CD4-positive, CD25-positive, alpha-beta regulatory T cell (primary cell): Measurements from ENCODE around the gene RTN3. TPM values are rescaled to one million over a fixed set of nuclear protein-coding genes. Genes with fewer than 3 reads are reported as not detected.

Experiments
- ATAC-seq, 2 donors: fragments of 150-1000 bp; cut with Tn5 transposase; one replicate each; pipeline ENCODE4 v1.10.0; 2021; ENCODE audit warnings: low read depth in 2 of 2, moderate number of reproducible peaks in 2 of 2, moderate library complexity in 1 of 2
- DNase-seq, 3 donors: peaks; one replicate each; pipeline versions ENCODE4 v3.0.0 to v3.0.0-alpha.2; 2012 to 2022; ENCODE audit warnings: mixed read lengths in 1 of 3
- H3K27ac ChIP-seq: one replicate; pipeline ENCODE4 v1.7.0; 2013; ENCODE audit warnings: mild to moderate bottlenecking, low read length; ENCODE audit not compliant: insufficient read depth, poor library complexity, severe bottlenecking
- H3K27me3 ChIP-seq: one replicate; pipeline ENCODE4 v1.7.0; 2013; ENCODE audit warnings: low read length; ENCODE audit not compliant: control insufficient read depth, insufficient read depth
- H3K36me3 ChIP-seq: one replicate; pipeline ENCODE4 v1.7.0; 2013; ENCODE audit warnings: mild to moderate bottlenecking, low read length, moderate library complexity; ENCODE audit not compliant: control insufficient read depth, insufficient read depth
- H3K4me1 ChIP-seq: 2 replicates; pipeline ENCODE4 v1.7.0; 2013; ENCODE audit warnings: mild to moderate bottlenecking, low read length; ENCODE audit not compliant: insufficient read depth, control insufficient read depth, poor library complexity, severe bottlenecking
- H3K4me3 ChIP-seq: one replicate; pipeline ENCODE4 v1.7.0; 2013; ENCODE audit warnings: low read depth, mild to moderate bottlenecking, low read length, moderate library complexity
- H3K9me3 ChIP-seq, 2 experiments: 1 replicate in 1 of 2; 2 replicates in 1 of 2; pipeline ENCODE4 v1.7.0; 2013; ENCODE audit warnings: low read length in 2 of 2, mild to moderate bottlenecking in 1 of 2, moderate library complexity in 1 of 2; ENCODE audit not compliant: control insufficient read depth in 2 of 2
- H3K27ac Mint-ChIP-seq, 3 donors: one replicate each; pipeline ENCODE4 v1.8.0; 2020 to 2022; ENCODE audit warnings: mild to moderate bottlenecking in 3 of 3, mixed read lengths in 3 of 3, moderate library complexity in 2 of 3
- H3K27me3 Mint-ChIP-seq: one replicate; pipeline ENCODE4 v1.8.0; 2022; ENCODE audit warnings: mild to moderate bottlenecking, mixed read lengths
- H3K36me3 Mint-ChIP-seq: one replicate; pipeline ENCODE4 v1.8.0; 2020; ENCODE audit warnings: mixed read lengths
- H3K4me1 Mint-ChIP-seq, 4 donors: one replicate each; pipeline ENCODE4 v1.8.0; 2020 to 2022; ENCODE audit warnings: mixed read lengths in 4 of 4, mild to moderate bottlenecking in 1 of 4
- H3K4me3 Mint-ChIP-seq, 4 donors: one replicate each; pipeline ENCODE4 v1.8.0; 2020 to 2022; ENCODE audit warnings: mild to moderate bottlenecking in 4 of 4, mixed read lengths in 4 of 4, moderate library complexity in 3 of 4
- H3K9me3 Mint-ChIP-seq, 7 donors: one replicate each; pipeline ENCODE4 v1.8.0; 2020 to 2022; ENCODE audit warnings: mixed read lengths in 7 of 7, mild to moderate bottlenecking in 3 of 7, moderate library complexity in 2 of 7
- polyA plus RNA-seq, 4 donors: library from polyadenylated mRNA; unstranded; fragments of 300-500 nt; fragmentation: Illumina TruSeq; gene quantifications; one replicate each; pipeline ENCODE4 v1.2.3, GENCODE V29; 2021
- total RNA-seq: library from RNA; stranded (reverse); gene quantifications from one replicate; pipeline ENCODE4 v1.2.3, GENCODE V29; 2022

The RTN3 gene
- total and polyA plus RNA-seq, 5 donors from 2014 or later = 33.2 to 63.6 (median 47.2) TPM

DNA sequence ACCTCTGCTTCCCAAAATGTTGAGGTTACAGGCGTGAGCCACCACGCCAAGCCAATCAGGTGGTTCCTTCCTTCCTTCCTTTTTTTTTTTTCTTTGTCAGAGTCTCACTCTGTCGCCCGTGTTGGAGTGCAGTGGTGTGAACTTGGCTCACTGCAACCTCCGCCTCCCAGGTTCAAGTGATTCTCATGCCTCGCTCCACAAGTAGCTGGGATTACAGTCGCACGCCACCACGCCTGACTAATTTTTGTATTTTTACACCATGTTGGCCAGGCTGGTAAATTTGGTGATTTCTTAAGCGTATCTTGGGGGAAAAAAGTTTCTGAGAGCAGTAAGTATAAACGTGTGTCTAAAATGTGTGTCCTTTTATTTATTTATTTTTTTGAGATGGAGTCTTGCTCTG lies 113.8 kb downstream of the RTN3 start:
- Histone ChIP-seq H3K9me3 (peaks cover 11 to 19% of the 10 kb centered on the region in 2 experiments), H3K27me3 (no peaks in the 10 kb centered on the region), H3K36me3 (no peaks in the 10 kb centered on the region), H3K4me3 (no peak overlapping the region), H3K4me1 (no peaks in the 10 kb centered on the region), H3K27ac (no peak overlapping the region)
- H3K27me3 Mint-ChIP-seq = peaks cover 13% of the 10 kb centered on the region
- H3K9me3 Mint-ChIP-seq = peaks cover 0 to 15% (median 5%) of the 10 kb centered on the region in 7 donors
- DNase-seq (no peak), ATAC-seq (no peak)
- no peaks in the 10 kb centered on the region for H3K36me3 Mint-ChIP-seq
- peaks cover 0 to 5% (median 0%) of the 10 kb centered on the region in 4 donors for H3K4me1 Mint-ChIP-seq
- no peak overlapping the region for H3K27ac Mint-ChIP-seq
- no peak overlapping the region for H3K4me3 Mint-ChIP-seq

DNA sequence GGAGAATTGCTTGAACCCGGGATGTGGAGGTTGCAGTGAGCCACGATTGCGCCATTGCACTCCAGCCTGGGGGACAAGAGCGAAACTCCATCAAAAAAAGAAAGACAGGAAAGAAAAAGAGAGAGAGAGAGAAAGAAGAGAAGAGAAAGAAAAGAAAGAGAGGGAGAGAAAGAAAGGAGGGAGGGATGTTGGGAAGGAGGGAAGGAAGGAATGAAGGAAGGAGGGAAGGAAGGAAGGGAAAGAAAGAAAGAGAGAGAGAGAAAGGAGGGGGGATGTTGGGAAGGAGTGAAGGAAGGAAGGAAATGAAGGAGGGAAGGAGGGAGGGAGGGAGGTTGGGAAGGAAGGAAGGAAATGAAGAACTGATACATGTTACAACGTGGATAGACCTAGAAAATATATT lies 119.6 kb downstream of the RTN3 start:
- H3K9me3 ChIP-seq = no peaks in the 10 kb centered on the region
- Mint-ChIP-seq H3K4me3 (no peak overlapping the region), H3K4me1 (no peaks in the 10 kb centered on the region), H3K9me3 (peaks cover 0 to 3% (median 0%) of the 10 kb centered on the region in 7 donors), H3K36me3 (no peaks in the 10 kb centered on the region), H3K27me3 (peaks cover 14% of the 10 kb centered on the region), H3K27ac (peak overlapping the region in 1 of 3 donors; percentile 95)
- no peak overlapping the region for H3K4me3 ChIP-seq
- ATAC-seq (no peak), DNase-seq (no peak)
- H3K27ac ChIP-seq = no peak overlapping the region
- H3K27me3 ChIP-seq = no peaks in the 10 kb centered on the region
- no peaks in the 10 kb centered on the region for H3K36me3 ChIP-seq
- no peaks in the 10 kb centered on the region for H3K4me1 ChIP-seq

DNA sequence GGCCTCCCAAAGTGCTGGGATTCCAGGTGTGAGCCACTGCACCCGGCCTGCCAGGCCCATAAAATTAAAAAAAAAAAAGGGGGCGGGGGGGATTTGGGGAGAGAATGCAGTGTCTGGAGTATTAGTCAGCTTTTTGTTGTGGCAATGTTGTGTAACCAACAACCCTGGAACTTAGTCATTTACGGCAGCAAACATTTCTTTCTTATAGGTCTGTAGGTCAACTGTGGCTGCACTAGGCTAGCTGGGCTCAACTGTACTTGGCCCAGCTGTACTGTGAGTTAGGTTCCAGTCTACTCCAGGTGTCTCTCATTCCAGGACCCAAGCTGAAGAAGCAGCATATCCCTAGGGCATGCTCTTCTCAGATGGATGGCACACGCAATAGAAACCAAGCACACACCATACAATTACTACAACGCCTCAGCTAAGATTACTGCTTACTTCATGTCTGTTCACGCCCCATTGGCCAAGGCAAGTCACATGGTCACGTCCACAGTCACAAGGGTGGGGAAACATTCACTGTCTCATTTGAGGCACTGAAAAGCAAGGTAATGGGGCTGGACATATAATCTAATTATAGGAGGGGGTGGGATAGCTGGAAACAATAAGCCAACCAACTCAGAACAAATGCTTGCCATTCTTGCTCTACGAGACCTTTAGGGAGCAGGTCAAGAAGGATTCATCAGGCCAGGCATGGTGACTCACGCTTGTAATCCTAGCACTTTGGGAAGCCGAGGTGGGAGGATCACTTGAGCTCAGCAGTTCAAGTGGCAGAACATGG lies 121.5 kb downstream of the RTN3 start:
- Mint-ChIP-seq H3K27me3 (peaks cover 14% of the 10 kb centered on the region), H3K9me3 (peaks cover 0 to 3% (median 0%) of the 10 kb centered on the region in 7 donors), H3K36me3 (no peaks in the 10 kb centered on the region), H3K4me3 (no peak overlapping the region), H3K4me1 (no peaks in the 10 kb centered on the region), H3K27ac (no peak overlapping the region)
- Histone ChIP-seq H3K4me3 (no peak overlapping the region), H3K27ac (no peak overlapping the region), H3K9me3 (no peaks in the 10 kb centered on the region), H3K27me3 (no peaks in the 10 kb centered on the region), H3K4me1 (no peaks in the 10 kb centered on the region), H3K36me3 (no peaks in the 10 kb centered on the region)
- DNase-seq (no peak), ATAC-seq (no peak)

GRCh38 chr11:63804259-63804658 lies 123.0 kb downstream of the RTN3 start:
- H3K4me3 Mint-ChIP-seq = no peak overlapping the region
- no peak overlapping the region for H3K27ac Mint-ChIP-seq
- Histone ChIP-seq H3K36me3 (no peaks in the 10 kb centered on the region), H3K9me3 (no peaks in the 10 kb centered on the region), H3K4me3 (no peak overlapping the region), H3K27me3 (no peaks in the 10 kb centered on the region), H3K27ac (no peak overlapping the region), H3K4me1 (no peaks in the 10 kb centered on the region)
- no peak for DNase-seq
- peaks cover 10% of the 10 kb centered on the region for H3K27me3 Mint-ChIP-seq
- no peak for ATAC-seq
- H3K9me3 Mint-ChIP-seq = no peaks in the 10 kb centered on the region
- no peaks in the 10 kb centered on the region for H3K36me3 Mint-ChIP-seq
- H3K4me1 Mint-ChIP-seq = no peaks in the 10 kb centered on the region

DNA sequence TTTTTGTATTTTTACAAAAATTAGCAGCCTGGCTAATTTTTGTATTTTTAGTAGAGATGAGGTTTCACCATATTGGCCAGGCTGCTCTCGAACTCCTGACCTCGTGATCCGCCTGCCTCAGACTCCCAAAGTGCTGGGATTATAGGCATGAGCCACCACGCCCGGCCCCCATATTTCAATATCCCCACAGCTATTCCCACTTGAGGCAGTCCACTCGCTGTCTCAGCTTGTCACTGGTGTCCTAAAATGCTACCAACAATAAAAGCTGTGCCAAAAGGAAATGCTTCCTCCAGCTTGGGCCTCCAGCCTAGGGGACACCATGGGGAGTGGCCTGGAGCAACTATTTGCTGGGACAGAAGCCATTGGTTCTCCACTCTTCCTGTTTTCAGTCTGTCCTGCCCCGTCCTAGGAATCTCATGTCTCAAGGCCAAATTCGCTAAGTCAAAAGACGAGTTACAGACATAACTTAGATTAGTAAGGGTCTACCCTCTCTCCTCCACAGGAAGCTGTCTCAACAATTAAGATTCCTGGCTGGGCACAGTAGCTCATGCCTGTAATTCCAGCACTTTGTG lies 124.6 kb downstream of the RTN3 start:
- H3K27me3 ChIP-seq = no peaks in the 10 kb centered on the region
- no peaks in the 10 kb centered on the region for H3K4me1 Mint-ChIP-seq
- H3K27ac ChIP-seq = no peak overlapping the region
- peaks cover 4% of the 10 kb centered on the region for H3K27me3 Mint-ChIP-seq
- H3K27ac Mint-ChIP-seq = no peak overlapping the region
- DNase-seq (no peak), ATAC-seq (no peak)
- no peaks in the 10 kb centered on the region for H3K9me3 Mint-ChIP-seq
- H3K4me3 ChIP-seq = no peak overlapping the region
- H3K4me1 ChIP-seq = no peaks in the 10 kb centered on the region
- H3K4me3 Mint-ChIP-seq = no peak overlapping the region
- H3K36me3 Mint-ChIP-seq = no peaks in the 10 kb centered on the region
- H3K36me3 ChIP-seq = no peaks in the 10 kb centered on the region
- no peaks in the 10 kb centered on the region for H3K9me3 ChIP-seq

Other genes with a start within 250 kb of the RTN3 start
- 1.8 TPM for gene PLAAT5, start 190.3 kb upstream of the RTN3 start, total RNA-seq
- gene PLAAT5, start 190.3 kb upstream of the RTN3 start, polyA plus RNA-seq = not detected
- 0.94 TPM for gene LGALS12, start 175.4 kb upstream of the RTN3 start, total RNA-seq
- not detected for gene LGALS12, start 175.4 kb upstream of the RTN3 start, polyA plus RNA-seq
- gene PLAAT4, start 144.7 kb upstream of the RTN3 start, total RNA-seq = 118 TPM
- 100 to 1,000 TPM; 405 to 493 (median 439) TPM for gene PLAAT4, start 144.7 kb upstream of the RTN3 start, polyA plus RNA-seq
- not detected for gene PLAAT2, start 118.1 kb upstream of the RTN3 start, total RNA-seq
- under 1 TPM in 2 of 4 donors, not detected in 2; 0.28 to 0.47 TPM for gene PLAAT2, start 118.1 kb upstream of the RTN3 start, polyA plus RNA-seq
- gene PLAAT3, start 67.1 kb upstream of the RTN3 start, total RNA-seq = 5.8 TPM
- 10 to 100 TPM in 1 of 4 donors, 1 to 10 TPM in 3; 3.1 to 19.0 (median 5.8) TPM for gene PLAAT3, start 67.1 kb upstream of the RTN3 start, polyA plus RNA-seq
- 33.7 TPM for gene ATL3, start 10.1 kb upstream of the RTN3 start, total RNA-seq
- 10 to 100 TPM; 23.6 to 26.4 (median 25.0) TPM for gene ATL3, start 10.1 kb upstream of the RTN3 start, polyA plus RNA-seq
- gene ZFTA, start 87.3 kb downstream of the RTN3 start, total RNA-seq = 2.2 TPM
- gene ZFTA, start 87.3 kb downstream of the RTN3 start, polyA plus RNA-seq = under 1 TPM in 3 of 4 donors, not detected in 1; 0.07 to 0.13 (median 0.08) TPM
- 11.1 TPM for gene SPINDOC, start 132.0 kb downstream of the RTN3 start, total RNA-seq
- under 1 TPM; 0.41 to 1.00 (median 0.58) TPM for gene SPINDOC, start 132.0 kb downstream of the RTN3 start, polyA plus RNA-seq
- 66.6 TPM for gene MARK2, start 157.6 kb downstream of the RTN3 start, total RNA-seq
- 10 to 100 TPM; 29.3 to 39.9 (median 36.4) TPM for gene MARK2, start 157.6 kb downstream of the RTN3 start, polyA plus RNA-seq
- gene RCOR2, start 235.7 kb downstream of the RTN3 start, total RNA-seq = not detected
- gene RCOR2, start 235.7 kb downstream of the RTN3 start, polyA plus RNA-seq = not detected